H1 (cell line): ENCODE measurements around the gene MLKL. TPM values are rescaled to one million over a fixed set of nuclear protein-coding genes. Genes with fewer than 3 reads are reported as not detected.

Source experiments
- CTCF ChIA-PET: fragments of 300-600 bp; sonication (Branson Sonifier 250); formaldehyde crosslinking; loops from one replicate; lab custom pipeline; 2021; ENCODE audit not compliant: partially characterized antibody; lab: Charles Lee
- POLR2A ChIA-PET: fragments of 300-600 bp; sonication (Branson Sonifier 250); formaldehyde crosslinking; loops from one replicate; lab custom pipeline; 2021; ENCODE audit warnings: inconsistent platforms; ENCODE audit not compliant: partially characterized antibody; lab: Charles Lee
- DNase-seq, 2 experiments: peaks; one replicate each; pipeline versions ENCODE4 v3.0.0 to v3.0.0-alpha.2; 2010 to 2022; ENCODE audit warnings: low spot score in 2 of 2, low read depth in 1 of 2, mixed read lengths in 1 of 2
- FAIRE-seq: peaks from 2 replicates; lab custom pipeline; 2011; peaks lifted over from hg19 to GRCh38; lab: Jason Lieb, UNC
- H2AFZ ChIP-seq: 2 replicates; pipeline ENCODE4 v1.8.1; 2012; ENCODE audit warnings: low read length, inconsistent platforms
- H2AK5ac ChIP-seq: 2 replicates; pipeline ENCODE4 v1.6.1; 2013; ENCODE audit warnings: low read depth, low read length
- H2BK120ac ChIP-seq: replicated peaks from 2 replicates; pipeline ENCODE3; 2013; ENCODE audit warnings: low read depth, low read length, inconsistent platforms
- H2BK12ac ChIP-seq: 2 replicates; pipeline ENCODE4 v1.6.1; 2013; ENCODE audit warnings: low read depth, low read length
- H2BK15ac ChIP-seq: 2 replicates; pipeline ENCODE4 v1.6.1; 2013; ENCODE audit warnings: low read length
- H2BK20ac ChIP-seq: 2 replicates; pipeline ENCODE4 v1.6.1; 2013; ENCODE audit warnings: low read length
- H2BK5ac ChIP-seq: 2 replicates; pipeline ENCODE4 v1.6.1; 2013; ENCODE audit warnings: low read depth, low read length
- H3K14ac ChIP-seq: 2 replicates; pipeline ENCODE4 v1.6.1; 2013; ENCODE audit warnings: inconsistent platforms; ENCODE audit not compliant: insufficient read length
- H3K18ac ChIP-seq: 2 replicates; pipeline ENCODE4 v1.6.1; 2013; ENCODE audit warnings: low read length; ENCODE audit errors: extremely low read depth
- H3K23ac ChIP-seq: 2 replicates; pipeline ENCODE4 v1.6.1; 2013; ENCODE audit warnings: inconsistent platforms; ENCODE audit not compliant: insufficient read length
- H3K23me2 ChIP-seq: 2 replicates; pipeline ENCODE4 v1.6.1; 2013; ENCODE audit warnings: low read depth, low read length
- H3K27ac ChIP-seq: 2 replicates; pipeline ENCODE4 v1.6.1; 2011; ENCODE audit warnings: low read depth, low read length, inconsistent platforms
- H3K27me3 ChIP-seq, 4 experiments: replicated peaks in 1 of 4; 1 replicate in 1 of 4; 2 replicates in 3 of 4; pipeline versions ENCODE4 v1.6.1 to v1.8.1; 2011 to 2013; ENCODE audit warnings: low read length in 3 of 4, mild to moderate bottlenecking in 3 of 4, inconsistent platforms in 2 of 4, mixed read lengths in 2 of 4, moderate library complexity in 1 of 4; ENCODE audit not compliant: control insufficient read depth in 3 of 4, insufficient read depth in 3 of 4; ENCODE audit errors: extremely low read depth in 1 of 4
- H3K36me3 ChIP-seq, 4 experiments: 2 replicates each; pipeline versions ENCODE4 v1.6.1 to v1.8.1; 2011 to 2013; ENCODE audit warnings: mild to moderate bottlenecking in 4 of 4, low read length in 3 of 4, moderate library complexity in 2 of 4, control low read depth in 1 of 4, inconsistent platforms in 1 of 4; ENCODE audit not compliant: insufficient read depth in 4 of 4, control insufficient read depth in 2 of 4
- H3K4ac ChIP-seq: replicated peaks from 2 replicates; pipeline ENCODE3; 2013; ENCODE audit warnings: low read length, low read depth, mixed read lengths, inconsistent platforms; ENCODE audit not compliant: insufficient read length
- H3K4me1 ChIP-seq, 4 experiments: replicated peaks in 1 of 4; 1 replicate in 1 of 4; 2 replicates in 3 of 4; pipeline versions ENCODE4 v1.6.1 to v1.8.1; 2011 to 2013; ENCODE audit warnings: low read length in 3 of 4, inconsistent platforms in 2 of 4, mixed read lengths in 1 of 4; ENCODE audit not compliant: insufficient read depth in 4 of 4, control insufficient read depth in 3 of 4
- H3K4me2 ChIP-seq, 2 experiments: 2 replicates each; pipeline versions ENCODE4 v1.6.1 to v1.8.1; 2011 to 2013; ENCODE audit warnings: low read depth in 2 of 2, low read length in 2 of 2, control low read depth in 1 of 2, inconsistent platforms in 1 of 2, mild to moderate bottlenecking in 1 of 2; ENCODE audit not compliant: insufficient read depth in 1 of 2
- H3K4me3 ChIP-seq, 4 experiments: fragments of 200-600, 300-600 bp in 1 of 4; sonication (generic), shearing (Covaris generic), sonication (Bioruptor Twin) in 1 of 4; 2 replicates each; pipeline versions ENCODE4 v1.5.1 to v1.8.1; 2011 to 2016; ENCODE audit warnings: low read length in 4 of 4, low read depth in 3 of 4, control low read depth in 2 of 4, inconsistent platforms in 2 of 4, mild to moderate bottlenecking in 2 of 4, mixed read lengths in 1 of 4, moderate library complexity in 1 of 4; ENCODE audit not compliant: insufficient read depth in 2 of 4; ENCODE audit errors: extremely low read depth in 1 of 4
- H3K56ac ChIP-seq: replicated peaks from 2 replicates; pipeline ENCODE3; 2013; ENCODE audit warnings: low read depth, mild to moderate bottlenecking, mixed read lengths, low read length, inconsistent platforms; ENCODE audit not compliant: insufficient read length
- H3K79me1 ChIP-seq: 2 replicates; pipeline ENCODE4 v1.6.1; 2013; ENCODE audit warnings: low read depth, low read length, control low read depth
- H3K79me2 ChIP-seq, 2 experiments: 2 replicates each; pipeline versions ENCODE4 v1.6.1 to v1.8.1; 2012 to 2013; ENCODE audit warnings: low read length in 2 of 2, mild to moderate bottlenecking in 2 of 2, inconsistent platforms in 1 of 2; ENCODE audit not compliant: insufficient read depth in 2 of 2, control insufficient read depth in 1 of 2
- H3K9ac ChIP-seq, 4 experiments: replicated peaks in 1 of 4; 1 replicate in 1 of 4; 2 replicates in 3 of 4; pipeline versions ENCODE4 v1.6.1 to v1.8.1; 2011 to 2013; ENCODE audit warnings: low read depth in 3 of 4, low read length in 3 of 4, control low read depth in 2 of 4, mild to moderate bottlenecking in 2 of 4, moderate library complexity in 2 of 4, inconsistent platforms in 1 of 4; ENCODE audit errors: extremely low read depth in 1 of 4
- H3K9me3 ChIP-seq, 2 experiments: 2 replicates each; pipeline versions ENCODE4 v1.6.1 to v1.8.1; 2012 to 2013; ENCODE audit warnings: mild to moderate bottlenecking in 2 of 2, moderate library complexity in 2 of 2, control low read depth in 1 of 2, inconsistent platforms in 1 of 2, low read depth in 1 of 2, low read length in 1 of 2, mixed read lengths in 1 of 2; ENCODE audit not compliant: insufficient read depth in 2 of 2
- H4K20me1 ChIP-seq, 2 experiments: replicated peaks in 1 of 2; 2 replicates each; pipeline versions ENCODE3 to v1.8.1; 2011 to 2013; ENCODE audit warnings: inconsistent platforms in 2 of 2, low read length in 2 of 2, mild to moderate bottlenecking in 1 of 2; ENCODE audit not compliant: insufficient read depth in 2 of 2, control insufficient read depth in 1 of 2
- H4K5ac ChIP-seq: 2 replicates; pipeline ENCODE4 v1.6.1; 2013; ENCODE audit warnings: low read length, low read depth, mixed read lengths, inconsistent platforms; ENCODE audit not compliant: insufficient read length
- H4K8ac ChIP-seq: 2 replicates; pipeline ENCODE4 v1.8.0; 2013; ENCODE audit warnings: mild to moderate bottlenecking, moderate library complexity, low read length, inconsistent platforms; ENCODE audit not compliant: insufficient read depth; ENCODE audit errors: extremely low read depth
- H4K91ac ChIP-seq: replicated peaks from 2 replicates; pipeline ENCODE3; 2013; ENCODE audit warnings: low read length, mixed read lengths, inconsistent platforms; ENCODE audit not compliant: insufficient read length
- ASH2L ChIP-seq: fragments of 200-600, 300-600 bp; sonication (generic); IDR thresholded peaks from one replicate; pipeline ENCODE4 v1.7.1; 2017; ENCODE audit warnings: low read length
- CBX8 ChIP-seq: fragments of 300-800, 300-1000 bp; sonication (generic); IDR thresholded peaks from 2 replicates; pipeline ENCODE4 v1.7.1; 2016; ENCODE audit warnings: low read depth, low read length, borderline replicate concordance
- CHD2 ChIP-seq: IDR thresholded peaks from 2 replicates; pipeline ENCODE4 v1.6.1; 2012; ENCODE audit warnings: low read length, improper control_type of control experiment
- CTBP2 ChIP-seq: IDR thresholded peaks from 2 replicates; pipeline ENCODE4 v1.7.0; 2011; ENCODE audit warnings: borderline replicate concordance, mild to moderate bottlenecking, moderate library complexity, mixed read lengths, low read length; ENCODE audit not compliant: insufficient read depth, insufficient read length
- EZH2 ChIP-seq: fragments of 200-600 bp; sonication (generic); IDR thresholded peaks from 2 replicates; pipeline ENCODE4 v1.7.1; 2012; ENCODE audit warnings: low read depth, mild to moderate bottlenecking, moderate library complexity, low read length, inconsistent platforms; ENCODE audit not compliant: severe bottlenecking
- GABPA ChIP-seq: IDR thresholded peaks from 2 replicates; pipeline ENCODE4 v1.6.1; 2011; ENCODE audit warnings: mild to moderate bottlenecking, low read length, moderate library complexity, borderline replicate concordance; ENCODE audit not compliant: insufficient read depth
- POU5F1 ChIP-seq: IDR thresholded peaks from 2 replicates; pipeline ENCODE4 v1.6.1; 2011; ENCODE audit warnings: low read depth, mild to moderate bottlenecking, low read length, moderate library complexity
- RNF2 ChIP-seq: fragments of 200-900, 300-1000 bp; sonication (generic); IDR thresholded peaks from 2 replicates; pipeline ENCODE4 v1.7.1; 2016; ENCODE audit warnings: borderline replicate concordance, low read depth, mild to moderate bottlenecking, antibody characterized with exemption, low read length; ENCODE audit not compliant: poor library complexity, severe bottlenecking; ENCODE audit errors: missing control alignments
- SAP30 ChIP-seq: fragments of 300-600 bp; sonication (generic); IDR thresholded peaks from 2 replicates; pipeline ENCODE4 v1.7.1; 2012; ENCODE audit warnings: low read length, moderate library complexity, mild to moderate bottlenecking, inconsistent platforms; ENCODE audit not compliant: insufficient read depth, insufficient replicate concordance
- SP4 ChIP-seq: IDR thresholded peaks from 2 replicates; pipeline ENCODE4 v1.6.1; 2012; ENCODE audit warnings: low read length, inconsistent platforms
- SRF ChIP-seq: IDR thresholded peaks from 2 replicates; pipeline ENCODE4 v1.6.1; 2011; ENCODE audit warnings: mild to moderate bottlenecking, low read depth, low read length, moderate library complexity
- SUZ12 ChIP-seq: fragments of 200-600 bp; sonication (generic); IDR thresholded peaks from 2 replicates; pipeline ENCODE4 v1.6.1; 2012; ENCODE audit warnings: mild to moderate bottlenecking, inconsistent platforms, low read length, moderate library complexity, mixed read lengths
- TAF1 ChIP-seq: IDR thresholded peaks from 2 replicates; pipeline ENCODE4 v1.6.1; 2011; ENCODE audit warnings: mild to moderate bottlenecking, low read depth, low read length
- TEAD4 ChIP-seq: IDR thresholded peaks from 2 replicates; pipeline ENCODE4 v1.6.1; 2012; ENCODE audit warnings: low read depth, low read length, inconsistent platforms, mixed read lengths
- WGBS, 2 experiments: shearing (Covaris generic) in 1 of 2; methylation state at CpG; one replicate each; pipeline versions ENCODE4 v1.1.6 to v1.1.7; 2013 to 2015; ENCODE audit warnings: low lambda C conversion rate in 2 of 2, mixed read lengths in 2 of 2, inconsistent platforms in 1 of 2, low coverage in 1 of 2, missing lambda C conversion rate in 1 of 2; ENCODE audit not compliant: insufficient replicate concordance in 2 of 2, insufficient coverage in 1 of 2, insufficient read length in 1 of 2; ENCODE audit errors: extremely low coverage in 1 of 2, missing lambda C conversion rate in 1 of 2; 5-methylcytosine and 5-hydroxymethylcytosine counted together
- polyA plus RNA-seq, 7 experiments: library from polyadenylated mRNA; depleted of rRNA in 3 of 7; stranded (reverse) in 5 of 7; unstranded in 2 of 7; fragments of >200 nt in 5 of 7; fragments of 200-250 nt in 2 of 7; gene quantifications; 1 replicate in 5 of 7; 2 replicates in 1 of 7; 4 replicates in 1 of 7; pipeline versions ENCODE4 v1.2.1 to v1.2.3, GENCODE V29; 2011 to 2013; ENCODE audit warnings: missing spikeins in 2 of 7, mixed read lengths in 2 of 7
- total RNA-seq: library from RNA; stranded (reverse); fragmentation: NEBNext Ultra II Directional; extraction: Animal tissue kit (Norgen Biotek cat#: 25700); gene quantifications from 2 replicates; pipeline ENCODE4 v1.2.1, GENCODE V29; 2021

The MLKL gene
- total and polyA plus RNA-seq, 2 of the 8 experiments (the other 6 are each of a cell fraction or from before 2014, with no cell fraction given): 1.6 to 2.1 TPM

GRCh38 chr16:74641969-74642368 is 58.7 kb downstream of the MLKL start:
- WGBS, 2 experiments: 97% methylated on average over 8 of the region's 8 CpGs; no CpG with 5 or more reads in 1 of the 2 experiments
- Histone ChIP-seq H3K9me3 (no peaks in the 10 kb centered on the region), H3K4me2 (no peak overlapping the region), H3K4me3 (no peak overlapping the region), H3K27me3 (no peaks in the 10 kb centered on the region), H3K14ac (no peak overlapping the region), H4K91ac (no peak overlapping the region), H4K5ac (no peak overlapping the region), H2BK15ac (no peak overlapping the region), H2BK5ac (no peak overlapping the region), H3K23me2 (no peaks in the 10 kb centered on the region), H3K27ac (no peak overlapping the region), H3K4ac (no peak overlapping the region), H3K23ac (no peak overlapping the region), H2BK120ac (no peak overlapping the region), H3K4me1 (no peaks in the 10 kb centered on the region), H3K56ac (no peak overlapping the region), H3K36me3 (peaks cover 19 to 85% (median 62%) of the 10 kb centered on the region in 4 experiments), H2AFZ (no peak overlapping the region), H2BK20ac (no peak overlapping the region), H3K79me1 (no peaks in the 10 kb centered on the region), H4K20me1 (peaks cover 2 to 4% of the 10 kb centered on the region in 2 experiments), H3K9ac (no peak overlapping the region), H2BK12ac (no peak overlapping the region), H4K8ac (no peak overlapping the region), H3K79me2 (peaks cover 0 to under 1% of the 10 kb centered on the region in 2 experiments; a peak in 2 of 4 replicates), H2AK5ac (no peak overlapping the region), H3K18ac (no peak overlapping the region)
- no peak for FAIRE-seq
- POLR2A ChIA-PET: interaction anchor here (0.8 to 2.0 kb wide), 3 partner anchors 9 to 25 kb away, joined by 4 to 5 read pairs (median 5); partner anchors contain the start of gene RFWD3
- DNase-seq: no peak
- CTCF ChIA-PET: interaction anchor here (0.9 to 2.7 kb wide), 3 partner anchors 9 to 78 kb away, joined by 3 to 9 read pairs (median 6); no protein-coding TSS in a partner anchor
- TF ChIP-seq RNF2: no peak
- TF ChIP-seq CBX8: no peak
- no peak for TF ChIP-seq SAP30
- no peak for TF ChIP-seq CTBP2
- TF ChIP-seq EZH2: no peak
- no peak for TF ChIP-seq ASH2L
- TF ChIP-seq TAF1: no peak
- TF ChIP-seq TEAD4: no peak
- TF ChIP-seq CHD2: no peak
- no peak for TF ChIP-seq POU5F1
- no peak for TF ChIP-seq SP4
- no peak for TF ChIP-seq SRF
- no peak for TF ChIP-seq GABPA
- no peak for TF ChIP-seq SUZ12
